ENCODE results near the gene RECK.

GRCh38 chr9:36143245-36143641 lies 106.5 kb downstream of the RECK start:
- TF ChIP-seq ZNF114 (CRISPR knock-in tag; IDR thresholded peaks at IDR 0.05) (no peak), EZH2phosphoT487 (IDR thresholded peaks at IDR 0.05; ENCODE audit: unreplicated experiment) (no peak)
